HepG2 (cell line): Measurements from ENCODE around the gene XRCC1. TPM values are rescaled to one million over a fixed set of nuclear protein-coding genes. Genes with fewer than 3 reads are reported as not detected.
A peak's percentile ranks its signal among the peaks of the same experiment; 100 is the strongest.

ENCODE experiments used
- CAMTA2 ChIP-seq: sonication (generic); formaldehyde crosslinking; IDR thresholded peaks from 2 replicates; pipeline ENCODE4 v1.4.0; 2020; ENCODE audit warnings: mild to moderate bottlenecking, missing genetic modification reagents, borderline replicate concordance
- CENPT ChIP-seq: sonication (generic); formaldehyde crosslinking; IDR thresholded peaks from 2 replicates; pipeline ENCODE4 v1.8.0; 2022; ENCODE audit warnings: low read depth, mild to moderate bottlenecking, moderate library complexity, missing genetic modification reagents
- DDIT3 ChIP-seq: sonication (generic); formaldehyde crosslinking; IDR thresholded peaks from 2 replicates; pipeline ENCODE4 v1.4.0; 2020; ENCODE audit warnings: mild to moderate bottlenecking, missing genetic modification reagents
- GATAD1 ChIP-seq: IDR thresholded peaks from 2 replicates; pipeline ENCODE4 v1.6.1; 2016; ENCODE audit warnings: missing genetic modification reagents, missing compliant biosample characterization
- HCFC1 ChIP-seq: fragments of 150-350 bp; IDR thresholded peaks from 2 replicates; pipeline ENCODE4 v1.6.1; 2014; ENCODE audit warnings: low read depth, low read length
- MNT ChIP-seq: fragments of 450-650 bp; IDR thresholded peaks from 2 replicates; pipeline ENCODE4 v1.6.1; 2016
- MTA3 ChIP-seq: sonication (generic); formaldehyde crosslinking; IDR thresholded peaks from 2 replicates; pipeline ENCODE4 v1.4.0; 2020; ENCODE audit warnings: missing genetic modification reagents
- NFE2L1 ChIP-seq: sonication (generic); formaldehyde crosslinking; IDR thresholded peaks from 2 replicates; pipeline ENCODE4 v1.4.0; 2020; ENCODE audit warnings: missing genetic modification reagents, mild to moderate bottlenecking, borderline replicate concordance
- NR1H2 ChIP-seq: sonication (generic); formaldehyde crosslinking; IDR thresholded peaks from 2 replicates; pipeline ENCODE4 v1.8.1; 2022; ENCODE audit warnings: low read depth, missing genetic modification reagents, borderline replicate concordance
- NR2F6 ChIP-seq, 2 experiments: IDR thresholded peaks; 2 replicates each; pipeline ENCODE4 v1.6.1; 2016; ENCODE audit warnings: antibody characterized with exemption in 1 of 2, mild to moderate bottlenecking in 1 of 2
- SNAI1 ChIP-seq: sonication (generic); formaldehyde crosslinking; IDR thresholded peaks from 2 replicates; pipeline ENCODE4 v1.5.0; 2020; ENCODE audit warnings: mild to moderate bottlenecking, missing genetic modification reagents, borderline replicate concordance
- TBX2 ChIP-seq: sonication (generic); formaldehyde crosslinking; IDR thresholded peaks from 2 replicates; pipeline ENCODE4 v1.5.0; 2020; ENCODE audit warnings: missing genetic modification reagents, mild to moderate bottlenecking, borderline replicate concordance
- ZNF547 ChIP-seq: sonication (generic); formaldehyde crosslinking; IDR thresholded peaks from 2 replicates; pipeline ENCODE4 v1.5.1; 2020; ENCODE audit warnings: mild to moderate bottlenecking, missing genetic modification reagents
- ZNF616 ChIP-seq: sonication (generic); formaldehyde crosslinking; IDR thresholded peaks from 2 replicates; pipeline ENCODE4 v1.5.0; 2020; ENCODE audit warnings: low read depth, mild to moderate bottlenecking, missing genetic modification reagents
- ZNF883 ChIP-seq: sonication (generic); formaldehyde crosslinking; IDR thresholded peaks from 2 replicates; pipeline ENCODE4 v1.5.1; 2020; ENCODE audit warnings: mild to moderate bottlenecking, missing genetic modification reagents; ENCODE audit errors: not compliant biosample characterization
- ZSCAN21 ChIP-seq: sonication (generic); formaldehyde crosslinking; IDR thresholded peaks from 2 replicates; pipeline ENCODE4 v1.8.0; 2022; ENCODE audit warnings: mild to moderate bottlenecking, missing genetic modification reagents, moderate library complexity, borderline replicate concordance
- polyA plus RNA-seq, 8 experiments: library from polyadenylated mRNA; depleted of rRNA in 3 of 8; stranded (reverse) in 7 of 8; unstranded in 1 of 8; fragments of >200 nt; fragmentation: Illumina TruSeq in 4 of 8; extraction: Trizol in 4 of 8; gene quantifications; 2 replicates each; pipeline versions ENCODE4 v1.2.1 to v1.2.3, GENCODE V29; 2011 to 2016; ENCODE audit warnings: low read depth in 4 of 8, missing spikeins in 1 of 8, mixed read lengths in 1 of 8; ENCODE audit not compliant: insufficient read depth in 1 of 8
- total RNA-seq, 5 experiments: library from RNA; depleted of rRNA; stranded (reverse); fragments of >200 nt; fragmentation: Illumina TruSeq; extraction: Trizol; gene quantifications; 2 replicates each; pipeline ENCODE4 v1.2.3, GENCODE V29; 2016; ENCODE audit warnings: low read depth in 1 of 5
- TF ChIP-seq, protein P1 (sequence below): sonication (generic); formaldehyde crosslinking; IDR thresholded peaks from 2 replicates; pipeline ENCODE4 v1.4.0; 2020; ENCODE audit warnings: mild to moderate bottlenecking, missing genetic modification reagents
- TF ChIP-seq, protein P2 (sequence below): sonication (generic); formaldehyde crosslinking; IDR thresholded peaks from 2 replicates; pipeline ENCODE4 v1.4.0; 2020; ENCODE audit warnings: missing genetic modification reagents

XRCC1 gene
- total and polyA plus RNA-seq, 2 of the 13 experiments (the other 11 are each of a cell fraction or from before 2014, with no cell fraction given), result 24.7 to 26.3 TPM

GRCh38 chr19:43594710-43595604 is 19.6 kb upstream of the XRCC1 start (continued):
- TF ChIP-seq TBX2 (CRISPR knock-in tag) (peak; percentile 34), ZSCAN21 (no peak), HCFC1 (no peak; the same call in 1 of the 2 replicates), NR1H2 (CRISPR knock-in tag) (0 out of 2 replicates have a peak, but pooled peaks have one; percentile 61), DDIT3 (CRISPR knock-in tag) (no peak), CAMTA2 (CRISPR knock-in tag) (0 out of 2 replicates have a peak, but pooled peaks have one; percentile 14), MNT (no peak), ZNF616 (CRISPR knock-in tag) (no peak), MTA3 (CRISPR knock-in tag) (no peak), ZNF883 (CRISPR knock-in tag) (peak; percentile 59), CENPT (CRISPR knock-in tag) (no peak), SNAI1 (CRISPR knock-in tag) (no peak), NR2F6 (IDR thresholded peaks at IDR 0.05) (no peak), NR2F6 (CRISPR knock-in tag; IDR thresholded peaks at IDR 0.05) (no peak), GATAD1 (CRISPR knock-in tag) (peak; percentile 49), ZNF547 (CRISPR knock-in tag) (peak; percentile 68; the same call in 1 of the 2 replicates), NFE2L1 (CRISPR knock-in tag) (no peak)
- TF ChIP-seq, protein P1, sequence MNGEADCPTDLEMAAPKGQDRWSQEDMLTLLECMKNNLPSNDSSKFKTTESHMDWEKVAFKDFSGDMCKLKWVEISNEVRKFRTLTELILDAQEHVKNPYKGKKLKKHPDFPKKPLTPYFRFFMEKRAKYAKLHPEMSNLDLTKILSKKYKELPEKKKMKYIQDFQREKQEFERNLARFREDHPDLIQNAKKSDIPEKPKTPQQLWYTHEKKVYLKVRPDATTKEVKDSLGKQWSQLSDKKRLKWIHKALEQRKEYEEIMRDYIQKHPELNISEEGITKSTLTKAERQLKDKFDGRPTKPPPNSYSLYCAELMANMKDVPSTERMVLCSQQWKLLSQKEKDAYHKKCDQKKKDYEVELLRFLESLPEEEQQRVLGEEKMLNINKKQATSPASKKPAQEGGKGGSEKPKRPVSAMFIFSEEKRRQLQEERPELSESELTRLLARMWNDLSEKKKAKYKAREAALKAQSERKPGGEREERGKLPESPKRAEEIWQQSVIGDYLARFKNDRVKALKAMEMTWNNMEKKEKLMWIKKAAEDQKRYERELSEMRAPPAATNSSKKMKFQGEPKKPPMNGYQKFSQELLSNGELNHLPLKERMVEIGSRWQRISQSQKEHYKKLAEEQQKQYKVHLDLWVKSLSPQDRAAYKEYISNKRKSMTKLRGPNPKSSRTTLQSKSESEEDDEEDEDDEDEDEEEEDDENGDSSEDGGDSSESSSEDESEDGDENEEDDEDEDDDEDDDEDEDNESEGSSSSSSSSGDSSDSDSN, result peak; percentile 76
- TF ChIP-seq, protein P2, sequence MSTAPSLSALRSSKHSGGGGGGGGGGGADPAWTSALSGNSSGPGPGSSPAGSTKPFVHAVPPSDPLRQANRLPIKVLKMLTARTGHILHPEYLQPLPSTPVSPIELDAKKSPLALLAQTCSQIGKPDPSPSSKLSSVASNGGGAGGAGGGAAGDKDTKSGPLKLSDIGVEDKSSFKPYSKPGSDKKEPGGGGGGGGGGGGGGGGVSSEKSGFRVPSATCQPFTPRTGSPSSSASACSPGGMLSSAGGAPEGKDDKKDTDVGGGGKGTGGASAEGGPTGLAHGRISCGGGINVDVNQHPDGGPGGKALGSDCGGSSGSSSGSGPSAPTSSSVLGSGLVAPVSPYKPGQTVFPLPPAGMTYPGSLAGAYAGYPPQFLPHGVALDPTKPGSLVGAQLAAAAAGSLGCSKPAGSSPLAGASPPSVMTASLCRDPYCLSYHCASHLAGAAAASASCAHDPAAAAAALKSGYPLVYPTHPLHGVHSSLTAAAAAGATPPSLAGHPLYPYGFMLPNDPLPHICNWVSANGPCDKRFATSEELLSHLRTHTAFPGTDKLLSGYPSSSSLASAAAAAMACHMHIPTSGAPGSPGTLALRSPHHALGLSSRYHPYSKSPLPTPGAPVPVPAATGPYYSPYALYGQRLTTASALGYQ (CRISPR knock-in tag), result no peak
